GM18868 (cell line): ENCODE measurements around the gene ADRA2C.

Source experiments
- ATAC-seq: cut with Tn5 transposase; IDR thresholded peaks from one replicate; pipeline ENCODE4 v1.9.1; 2021; ENCODE audit warnings: mild to moderate bottlenecking, moderate library complexity; ENCODE audit not compliant: unreplicated experiment

The ADRA2C gene

DNA sequence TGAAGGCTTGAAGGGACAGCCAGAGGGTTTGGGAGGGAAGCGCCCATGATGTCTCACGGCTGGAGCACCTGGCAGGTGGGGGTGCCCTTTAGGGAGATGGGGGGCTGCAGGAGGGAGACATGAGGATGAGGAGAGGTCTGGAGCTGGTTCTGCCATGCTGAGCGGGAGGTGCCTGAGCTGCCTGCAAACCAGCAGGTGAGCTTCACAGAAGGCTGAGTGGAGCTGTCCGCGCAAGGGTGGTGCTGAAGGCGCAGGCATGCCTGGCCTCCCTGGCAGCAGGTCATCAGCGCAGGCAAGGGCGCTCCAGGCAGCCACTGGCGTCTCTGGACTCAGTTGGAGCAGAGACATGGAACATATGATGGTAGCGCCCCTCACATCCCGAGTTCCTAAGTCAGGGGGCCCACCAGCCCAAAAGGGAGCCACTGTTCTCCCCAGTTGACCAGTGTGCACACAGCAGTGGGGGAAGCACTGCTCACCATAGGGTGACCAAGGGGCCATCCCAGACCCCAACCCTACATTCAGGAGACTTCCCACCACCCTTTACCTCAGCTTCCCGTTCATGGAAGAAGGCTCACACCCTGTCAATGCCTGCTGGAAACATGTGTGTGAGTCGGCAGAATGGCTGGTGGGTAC lies 25.8 kb downstream of the ADRA2C start:
- no peak for ATAC-seq

DNA sequence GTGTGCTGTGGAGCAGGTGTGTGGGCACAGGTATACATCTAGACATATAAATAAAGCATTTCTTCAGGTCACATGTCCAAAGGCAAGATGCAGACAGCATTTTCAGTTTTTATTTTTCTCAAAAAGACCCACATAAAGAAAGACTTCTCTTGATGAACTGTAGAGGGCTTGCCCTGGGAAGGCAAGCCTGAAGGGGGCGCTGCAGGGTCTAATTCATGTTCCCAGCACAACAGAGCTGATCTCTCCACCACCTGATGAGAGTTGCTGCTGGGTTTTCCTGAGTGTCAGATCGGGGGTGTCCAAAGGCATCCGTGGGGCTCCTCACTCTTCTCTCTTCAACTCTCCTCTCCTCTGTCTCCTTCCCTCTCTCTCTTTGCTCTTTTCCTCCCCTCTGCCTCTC lies 26.6 kb downstream of the ADRA2C start:
- ATAC-seq, result no peak

DNA sequence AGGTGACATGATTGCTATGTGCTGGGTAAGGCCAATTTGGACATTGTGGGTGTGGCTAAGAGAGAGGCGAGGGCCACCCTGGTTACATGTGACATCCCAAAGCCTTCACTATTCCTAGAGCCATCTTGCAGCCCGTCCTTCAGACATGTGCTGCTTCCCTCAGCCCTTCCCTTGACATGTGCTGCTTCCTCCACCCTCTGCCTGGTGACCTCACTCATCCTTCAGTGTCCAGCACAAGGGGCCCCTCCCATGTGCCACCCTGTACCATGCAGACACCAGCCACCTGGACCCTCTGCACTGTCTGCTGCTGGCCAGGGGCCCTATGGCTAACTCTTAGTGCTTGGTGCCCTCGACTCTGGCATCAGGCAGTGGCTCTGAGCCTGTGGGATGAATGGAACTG lies 27.4 kb downstream of the ADRA2C start:
- ATAC-seq, result no peak

DNA sequence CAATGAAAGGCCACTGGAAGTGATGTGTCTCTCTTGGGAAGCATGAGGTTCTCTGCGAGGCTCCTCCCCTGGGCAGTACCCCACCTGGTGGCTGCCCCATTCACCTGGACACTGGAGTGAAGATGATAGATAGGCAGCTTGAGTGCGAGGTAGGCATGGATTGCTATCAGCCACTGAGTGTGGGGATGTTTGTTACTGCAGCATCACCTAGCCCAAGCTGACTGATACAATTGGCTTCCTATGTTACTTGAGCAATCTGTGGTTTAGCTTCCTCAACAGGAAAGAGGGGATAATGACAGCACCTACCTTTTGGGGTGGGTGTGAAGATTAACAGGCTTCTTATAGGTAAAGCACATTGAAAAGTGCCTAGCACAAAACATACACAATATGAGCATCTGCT lies 30.8 kb downstream of the ADRA2C start:
- ATAC-seq, result no peak

DNA sequence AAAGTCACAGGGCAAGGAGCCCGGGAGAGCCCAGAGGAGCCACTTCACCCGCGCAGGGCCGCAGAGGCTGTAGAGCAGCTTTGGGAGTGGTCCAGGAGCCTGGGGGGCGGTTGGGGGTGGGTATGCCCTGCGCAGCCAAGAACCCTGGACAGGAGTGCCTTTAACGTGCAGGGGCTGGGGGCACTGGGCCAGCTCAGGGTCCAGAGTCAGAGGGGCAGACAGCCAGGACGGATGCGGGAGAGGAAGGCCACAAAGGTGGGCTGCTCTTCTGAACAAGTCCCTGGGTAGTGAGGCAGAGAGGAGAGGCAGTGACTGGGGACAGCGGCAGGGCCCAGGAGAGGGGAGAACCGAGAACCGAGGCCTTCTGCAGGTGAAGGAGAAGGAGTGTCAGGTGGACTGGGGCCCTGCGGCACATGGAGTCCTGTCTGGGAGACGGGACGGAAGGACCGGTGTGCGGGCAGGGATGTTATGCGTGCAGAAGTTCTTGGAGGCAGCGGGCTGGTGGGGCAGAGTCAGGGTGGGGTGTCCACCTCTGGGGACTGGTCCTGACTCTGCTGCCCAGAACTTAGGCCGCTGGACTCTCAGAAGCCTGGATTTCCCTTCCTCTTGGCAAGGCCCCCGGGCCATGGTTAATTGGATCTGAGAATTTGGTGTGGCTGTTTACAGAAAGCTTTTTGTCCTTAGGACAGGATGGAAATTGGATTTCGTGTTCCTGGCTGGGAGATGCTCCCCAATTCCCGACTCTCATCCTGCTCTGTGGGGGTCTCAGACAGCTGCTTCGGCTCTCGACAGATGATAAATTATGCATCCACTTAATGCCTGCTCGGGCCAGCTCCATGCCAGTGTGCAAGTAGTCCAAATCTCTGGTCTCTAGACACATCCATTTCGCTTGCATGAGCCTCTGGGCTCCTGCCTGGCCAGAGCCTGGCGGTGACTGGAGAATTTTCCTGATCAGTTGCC lies 31.9 kb downstream of the ADRA2C start:
- ATAC-seq, result no peak

DNA sequence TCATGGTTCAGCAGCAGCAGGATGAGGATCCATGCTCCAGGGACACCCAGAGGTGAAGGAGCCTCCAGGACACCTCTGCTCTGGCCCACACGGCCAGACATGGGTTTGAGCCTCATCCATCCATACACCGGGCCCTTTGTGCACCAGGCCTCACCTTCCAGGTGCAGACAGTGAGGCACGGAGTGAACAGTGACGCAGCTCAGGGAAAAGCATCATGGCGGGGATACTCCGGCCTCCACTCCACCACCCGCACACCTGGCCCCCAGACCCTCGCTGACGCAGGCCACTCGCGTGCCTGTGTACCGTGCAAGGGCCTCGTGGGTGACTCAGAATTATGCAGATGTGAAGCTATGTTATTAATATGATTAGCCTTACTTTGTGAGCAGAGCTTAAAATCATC lies 33.3 kb downstream of the ADRA2C start:
- no peak for ATAC-seq

DNA sequence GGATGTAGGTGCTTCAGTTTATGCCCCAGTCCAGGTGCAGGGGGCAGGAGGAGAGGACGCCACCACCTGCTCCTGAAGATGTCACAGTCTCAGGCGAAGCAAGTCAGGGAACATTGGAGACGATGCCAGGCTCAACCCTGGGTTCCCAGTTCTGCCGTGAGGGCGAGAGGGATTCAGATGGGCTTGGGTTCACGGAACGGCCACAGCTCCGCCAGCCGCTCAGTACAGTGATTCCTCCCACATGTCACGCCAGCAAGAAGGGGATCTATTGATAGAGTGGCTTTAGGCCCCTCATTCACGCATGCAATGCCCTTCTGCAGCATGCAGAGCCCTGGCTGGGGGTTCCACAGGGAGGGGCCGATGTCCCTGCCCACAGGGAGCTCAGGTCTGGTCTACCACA lies 34.2 kb downstream of the ADRA2C start:
- no peak for ATAC-seq

DNA sequence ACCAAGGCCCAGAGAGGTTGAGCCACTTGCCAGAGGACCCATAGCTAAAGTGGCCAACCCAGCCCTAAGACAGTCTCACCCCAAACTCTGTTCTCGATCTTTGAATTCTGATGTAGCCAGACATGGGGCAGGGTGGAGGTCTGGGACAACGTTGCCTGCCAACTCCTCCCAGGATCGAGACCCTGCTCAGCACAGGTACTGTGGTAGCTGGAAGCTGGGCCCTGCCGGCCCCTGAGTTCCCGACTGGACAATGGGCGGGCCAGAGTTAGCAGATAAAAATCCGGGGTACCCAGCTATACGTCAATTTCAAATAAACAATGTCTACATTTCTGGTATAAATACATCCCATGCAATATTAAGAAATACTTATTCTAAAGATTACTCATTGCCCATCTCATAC lies 35.3 kb downstream of the ADRA2C start:
- ATAC-seq, result no peak

DNA sequence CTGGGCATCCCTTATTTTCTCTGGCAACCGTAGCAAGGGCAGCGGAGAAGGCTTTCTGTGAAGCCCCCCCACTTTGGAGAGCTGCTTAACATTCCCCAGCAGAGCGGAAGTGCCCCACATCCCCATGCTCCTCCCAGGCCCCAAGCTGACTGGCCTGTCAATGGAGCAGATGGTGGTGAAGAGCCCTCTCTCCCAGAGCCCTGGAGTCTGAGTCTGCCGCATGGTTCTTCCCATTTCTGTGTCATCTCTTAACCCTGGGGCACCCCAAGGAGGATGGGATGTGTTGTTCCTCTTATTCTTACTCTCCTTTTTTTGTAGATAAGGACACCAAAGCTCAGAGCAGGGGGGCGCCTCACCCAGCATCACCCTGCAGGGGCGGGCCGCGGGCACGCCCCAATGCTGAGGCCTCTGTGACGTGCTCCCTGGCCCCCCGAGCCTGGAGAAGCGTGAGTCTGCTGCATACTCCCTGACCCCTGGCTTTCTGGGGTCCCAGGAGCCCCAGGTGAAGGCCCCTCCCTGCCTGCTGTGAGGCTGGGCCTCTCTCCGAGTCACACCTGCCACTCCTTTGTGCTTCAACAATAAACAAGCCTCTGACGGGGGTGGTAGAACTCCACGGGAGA lies 35.9 kb downstream of the ADRA2C start:
- ATAC-seq, result no peak

DNA sequence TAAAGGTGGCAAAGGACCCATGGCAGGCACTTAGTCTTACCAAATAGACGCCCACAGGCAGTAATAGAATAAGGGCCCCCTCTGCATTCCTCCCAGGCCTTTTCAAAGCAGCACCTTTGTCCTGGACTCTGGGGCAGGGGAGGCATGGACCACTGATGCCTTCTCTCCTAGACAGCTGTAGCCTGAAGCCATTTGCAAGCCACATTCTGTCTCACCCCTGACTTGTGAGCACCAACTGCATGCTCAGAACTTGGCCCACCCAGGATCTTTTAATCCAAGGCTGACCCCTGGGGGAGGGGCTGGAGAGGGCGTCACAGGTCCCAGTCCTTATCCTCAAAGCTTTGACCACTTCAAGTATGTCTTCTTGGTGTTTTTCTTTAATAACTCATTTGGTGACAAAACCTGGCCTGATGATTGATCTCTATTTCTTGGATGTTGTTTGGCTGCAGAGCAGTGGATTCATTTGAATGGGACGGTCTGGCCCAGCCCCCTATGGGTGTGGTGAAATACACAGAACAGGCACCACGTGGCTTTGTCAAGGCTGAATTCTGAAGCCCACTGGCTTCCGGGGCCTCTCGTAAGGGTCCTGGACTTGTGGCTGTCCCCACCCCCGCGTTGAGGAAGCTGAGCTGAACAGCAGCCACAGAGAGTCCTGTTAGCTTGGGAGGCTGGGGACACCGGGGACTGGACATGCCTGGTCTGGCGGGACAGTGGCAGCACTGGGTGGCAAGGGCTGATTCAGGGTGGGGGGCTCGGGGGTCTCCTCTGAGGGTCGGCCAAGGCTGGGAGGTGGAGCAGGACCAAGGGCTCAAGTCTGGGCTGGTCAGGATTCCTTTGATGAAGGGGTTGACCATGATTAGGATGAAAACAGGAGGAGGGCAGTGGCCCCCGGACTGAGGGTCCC lies 36.6 kb downstream of the ADRA2C start:
- ATAC-seq, result no peak

DNA sequence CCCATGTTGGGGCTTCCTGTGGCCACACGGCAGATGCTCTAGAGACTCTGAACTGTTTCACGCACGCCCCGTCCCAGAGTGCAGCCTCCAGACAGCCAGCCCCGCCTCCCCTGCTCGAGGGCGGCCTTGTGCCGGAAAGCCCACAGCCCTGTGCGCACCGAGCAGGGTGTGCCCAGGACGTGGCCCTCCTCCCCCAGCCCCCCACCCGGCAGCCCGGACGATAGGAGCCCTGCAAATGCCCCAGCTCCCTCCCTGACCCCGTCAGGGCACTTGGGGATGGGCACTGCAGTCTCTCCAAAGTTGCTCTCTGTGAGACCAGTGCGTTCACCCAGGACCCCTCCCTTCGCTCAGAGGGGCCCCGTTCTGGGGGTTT lies 37.3 kb downstream of the ADRA2C start:
- no peak for ATAC-seq

DNA sequence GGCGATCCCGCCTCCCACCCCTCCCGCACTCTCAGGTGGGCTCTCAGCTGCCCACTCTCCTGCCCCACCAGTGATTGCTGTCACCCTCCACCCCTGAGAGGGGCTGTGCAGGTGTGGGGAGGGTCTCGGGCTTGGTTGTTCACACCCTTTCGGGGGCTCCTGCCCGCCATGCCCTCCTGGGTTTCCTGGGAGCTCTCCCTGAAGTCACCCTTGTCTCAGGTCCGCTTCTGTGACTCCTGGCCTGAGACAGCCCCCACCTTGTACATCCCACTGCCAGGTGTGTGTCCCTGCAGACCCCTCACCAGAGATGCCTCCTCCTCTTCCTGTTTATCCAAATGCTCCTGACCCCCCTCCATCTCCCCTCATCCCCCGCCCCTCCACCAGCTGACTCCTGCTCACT lies 37.8 kb downstream of the ADRA2C start:
- ATAC-seq, result no peak

DNA sequence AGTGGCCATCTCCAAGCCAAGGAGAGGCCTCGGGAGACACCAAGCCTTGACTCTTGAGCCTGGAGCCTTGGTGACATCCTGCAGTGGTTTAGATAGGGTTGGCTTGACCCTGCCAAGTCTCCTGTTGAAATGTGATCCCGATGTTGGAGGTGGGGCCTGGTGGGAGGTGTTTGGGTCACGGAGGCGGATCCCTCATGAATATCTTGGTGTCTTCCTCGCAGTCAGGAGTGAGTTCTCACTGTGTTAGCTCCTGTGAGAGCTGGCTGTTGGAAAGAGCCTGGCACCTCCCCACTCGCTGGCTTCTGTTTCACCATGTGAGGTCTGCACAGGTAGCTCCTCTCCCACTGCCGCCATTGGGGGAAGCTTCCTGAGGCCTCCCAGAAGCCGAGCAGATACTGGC lies 38.8 kb downstream of the ADRA2C start:
- ATAC-seq, result no peak

DNA sequence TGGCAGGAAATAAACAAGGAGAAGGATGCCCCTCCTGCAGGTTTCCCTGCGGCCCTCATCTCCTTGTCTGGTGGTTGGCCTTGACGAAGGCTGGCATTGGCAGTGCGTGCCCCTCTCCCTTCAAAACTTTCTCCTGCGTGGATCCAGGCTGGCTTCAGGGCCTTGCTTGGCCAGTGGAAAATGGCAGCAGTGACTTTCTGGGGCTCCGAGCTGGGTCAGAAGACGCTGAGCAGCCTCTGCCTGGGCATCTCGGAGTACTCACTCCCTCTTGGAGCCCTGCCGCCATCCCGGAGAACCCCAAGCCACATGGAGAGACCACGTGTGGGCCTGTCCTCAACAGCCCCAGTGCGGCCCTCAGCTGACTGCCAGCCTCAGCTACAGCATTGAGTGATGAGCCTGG lies 39.5 kb downstream of the ADRA2C start:
- no peak for ATAC-seq

DNA sequence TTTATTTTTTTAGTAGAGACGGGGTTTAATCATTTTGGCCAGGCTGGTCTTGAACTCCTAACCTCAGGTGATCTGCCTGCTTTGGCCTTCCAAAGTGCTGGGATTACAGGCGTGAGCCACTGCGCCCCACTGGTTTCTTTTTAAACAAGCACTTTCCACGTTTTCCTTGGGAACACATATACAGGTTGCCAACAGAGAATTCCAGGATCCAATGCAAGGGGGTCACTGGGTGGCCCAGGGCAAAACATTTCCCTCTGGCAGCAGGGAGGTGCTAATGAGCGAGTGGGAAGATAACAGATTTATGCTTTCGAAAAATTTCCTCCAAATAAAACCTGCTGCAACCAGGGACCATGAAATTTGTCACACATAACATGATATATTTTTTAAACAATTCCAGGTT lies 41.1 kb downstream of the ADRA2C start:
- no peak for ATAC-seq

DNA sequence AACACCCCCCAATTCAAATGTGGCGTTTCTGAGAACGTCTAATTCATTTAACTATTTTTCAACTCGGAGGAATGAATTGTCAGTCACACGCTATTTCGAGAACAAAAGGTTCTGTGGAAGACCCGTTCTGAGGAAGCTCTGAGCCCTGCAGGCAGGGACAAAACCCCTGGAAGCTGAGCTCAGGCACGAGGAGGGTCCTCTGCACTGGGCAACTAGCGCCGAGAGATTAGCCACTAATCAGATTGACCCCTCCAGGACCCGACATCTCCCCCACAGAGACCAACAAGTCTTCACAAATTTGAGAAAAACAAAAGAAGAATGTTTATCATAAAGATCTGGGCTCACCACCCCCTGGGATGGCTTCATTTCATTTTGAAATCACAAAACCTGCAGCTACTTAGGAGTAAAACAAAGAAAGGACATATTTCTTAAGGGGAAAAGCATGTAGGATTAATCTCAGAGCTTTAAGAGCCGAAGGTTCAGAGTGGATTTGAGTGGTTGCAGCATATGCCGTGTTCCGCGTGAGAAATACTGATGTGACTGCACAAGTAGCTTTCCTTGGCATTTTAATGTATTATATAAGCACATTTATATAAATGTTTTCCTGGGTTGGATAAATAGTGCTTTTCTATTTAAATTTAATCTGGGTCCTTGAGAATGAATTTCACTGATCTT lies 41.8 kb downstream of the ADRA2C start:
- ATAC-seq, result no peak

DNA sequence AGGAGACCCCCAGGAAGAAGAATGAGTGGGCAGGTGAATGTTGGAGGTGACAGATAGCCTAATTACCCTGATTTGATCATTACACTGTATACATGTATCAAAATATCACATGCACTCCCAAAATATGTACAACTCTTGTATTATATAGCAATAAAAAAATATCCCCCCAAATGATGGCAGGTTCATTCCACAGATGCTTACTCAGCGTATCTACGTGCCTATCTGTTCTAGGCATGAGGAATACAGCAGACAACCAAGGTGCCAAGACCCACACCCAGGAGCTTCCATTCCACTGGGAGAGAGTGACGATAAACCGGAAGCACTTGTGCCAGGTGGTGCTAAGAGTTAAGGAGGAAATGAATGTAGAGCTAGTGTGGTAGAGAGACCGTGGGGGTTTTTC lies 42.4 kb downstream of the ADRA2C start:
- ATAC-seq, result no peak

DNA sequence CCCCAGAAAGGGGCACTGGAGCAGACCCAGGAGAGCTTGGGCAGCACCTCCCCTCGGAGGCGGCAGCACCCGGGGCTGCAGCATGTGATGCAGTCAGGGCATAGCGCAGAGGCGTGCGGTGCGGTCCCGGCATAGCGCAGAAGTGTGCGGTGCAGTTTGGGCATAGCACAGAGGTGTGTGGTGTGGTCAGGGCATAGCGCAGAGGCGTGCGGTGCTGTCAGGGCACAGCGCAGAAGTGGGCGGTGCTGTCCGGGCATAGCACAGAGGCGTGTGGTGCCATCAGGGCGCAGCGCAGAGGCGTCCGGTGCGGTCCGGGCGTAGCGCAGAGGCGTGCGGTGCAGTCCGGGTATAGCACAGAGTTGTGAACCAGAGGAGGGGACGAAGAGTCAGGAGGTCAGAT lies 42.8 kb downstream of the ADRA2C start:
- ATAC-seq, result no peak

DNA sequence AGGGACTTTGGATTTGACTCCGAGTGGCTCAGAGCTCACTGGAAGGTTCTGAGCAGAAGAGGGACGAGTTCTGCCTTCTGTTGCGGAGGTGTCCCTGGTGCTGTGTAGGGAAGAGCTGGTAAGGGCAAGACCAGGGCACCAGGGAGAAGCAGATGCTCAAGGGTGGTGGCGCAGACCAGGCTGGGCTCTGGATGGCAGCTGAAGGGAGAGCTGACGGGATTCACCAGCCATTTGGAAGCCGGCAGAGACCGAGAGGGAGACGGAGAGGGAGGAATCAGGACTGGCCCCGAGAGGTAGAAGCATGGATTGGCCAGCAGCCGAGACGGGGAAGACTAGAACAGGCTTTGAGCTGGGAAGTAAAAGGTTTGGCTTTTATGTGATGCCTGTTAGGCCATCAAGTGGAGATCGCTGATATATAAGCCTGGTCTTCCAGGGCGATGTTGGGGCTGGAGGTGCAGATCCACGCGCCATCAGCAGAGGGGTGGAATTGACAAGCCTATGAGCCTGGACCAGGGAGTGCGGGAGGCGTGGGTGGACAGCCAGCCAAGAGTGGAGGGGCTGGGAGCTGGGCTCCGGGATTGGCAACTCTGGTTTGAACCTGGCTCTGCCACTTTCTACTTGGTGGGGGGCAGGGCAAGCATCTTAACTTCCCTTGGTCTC lies 43.4 kb downstream of the ADRA2C start:
- ATAC-seq, result no peak

DNA sequence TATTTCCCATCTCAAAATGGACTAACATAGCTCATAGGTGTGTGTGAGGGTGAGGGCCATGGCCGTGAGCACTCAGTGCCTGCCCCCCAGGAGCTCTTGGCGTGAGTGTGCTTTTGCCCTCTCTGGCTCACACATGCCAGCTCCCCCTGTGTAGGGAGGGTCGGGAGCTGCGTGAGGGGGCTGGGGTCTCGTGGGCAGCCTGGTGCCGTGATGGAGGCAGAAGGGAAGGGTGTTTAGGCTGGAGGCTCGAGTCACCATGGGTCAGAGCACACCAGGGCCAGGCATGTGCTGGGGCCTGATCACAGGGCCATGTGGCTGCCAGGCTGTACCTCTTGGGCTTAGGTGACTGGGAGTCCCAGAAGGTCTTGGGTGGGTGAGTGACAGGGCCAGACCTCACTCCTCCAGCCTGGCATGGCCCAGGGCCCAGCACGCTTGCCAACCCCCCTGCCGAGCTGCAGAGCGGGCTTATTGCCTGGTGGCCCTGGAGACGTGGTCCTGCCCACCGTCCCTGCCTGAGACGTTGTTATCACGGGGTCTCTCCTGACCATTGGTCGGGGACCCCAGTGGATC lies 44.0 kb downstream of the ADRA2C start:
- no peak for ATAC-seq
